Measurements from ENCODE around the gene BAMBI. TPM values are rescaled to one million over a fixed set of nuclear protein-coding genes. Genes with fewer than 3 reads are reported as not detected.
"Not testable (repeated sequence)": the region's sequence is repeated elsewhere in the genome, so short reads cannot be mapped to it uniquely, and the experiment has no call there.

The BAMBI gene
- 1 to 10 TPM; 1.6 to 8.1 (median 3.8) TPM for polyA plus RNA-seq (ENCODE audit: insufficient read length in 10 of 10)
- long read RNA-seq, donor 1, partial matches to known transcripts, result 0 of 3 reads
- long read RNA-seq, donor 1, other reads (novel, unspliced or antisense), result 0 of 3 reads
- long read RNA-seq, donor 2, transcript BAMBI-201 (3 exons, 1,877 nt), result major isoform, 5 of 5 reads
- long read RNA-seq, donor 2, partial matches to known transcripts, result 0 of 5 reads
- long read RNA-seq, donor 2, other reads (novel, unspliced or antisense), result 0 of 5 reads
- long read RNA-seq, donor 3, result 0 reads
- long read RNA-seq, donor 4, partial matches to known transcripts, result 0 of 1 reads
- long read RNA-seq, donor 4, other reads (novel, unspliced or antisense), result 0 of 1 reads
- long read RNA-seq, donor 5, transcript BAMBI-201 (3 exons, 1,877 nt), result major isoform, 6 of 6 reads
- long read RNA-seq, donor 5, partial matches to known transcripts, result 0 of 6 reads
- long read RNA-seq, donor 5, other reads (novel, unspliced or antisense), result 0 of 6 reads
- long read RNA-seq, donor 6, partial matches to known transcripts, result 0 of 1 reads
- long read RNA-seq, donor 6, other reads (novel, unspliced or antisense), result 0 of 1 reads
- long read RNA-seq, donor 7, result 0 reads
- long read RNA-seq, donor 8, result 0 reads
- long read RNA-seq, donor 9, result 0 reads

- DNase-seq, result peak; percentile 92 to 95 (median 94)
Measured at GRCh38 chr10:28676968-28677887, at the start of gene BAMBI. Gene BAMBI, plus strand, starts transcription at chr10:28677521. Its CDS starts 377 bp downstream, at chr10:28677898.

GRCh38 chr10:28628184-28628893 lies 49.0 kb upstream of the BAMBI start:
- peak; percentile 59 to 77 (median 70) for DNase-seq

GRCh38 chr10:28631896-28632583 lies 45.3 kb upstream of the BAMBI start:
- DNase-seq, result no peak

- no peak for DNase-seq
Measured at GRCh38 chr10:28632584-28632945, 44.8 kb upstream of the BAMBI start.

- DNase-seq, result no peak
Measured at GRCh38 chr10:28633750-28634149, 43.6 kb upstream of the BAMBI start.

GRCh38 chr10:28637346-28637745 lies 40.0 kb upstream of the BAMBI start:
- no peak for DNase-seq

- no peak for DNase-seq
Measured at GRCh38 chr10:28638392-28638791, 38.9 kb upstream of the BAMBI start.

- DNase-seq, result no peak
Measured at GRCh38 chr10:28640551-28640950, 36.8 kb upstream of the BAMBI start.

GRCh38 chr10:28644647-28645046 lies 32.7 kb upstream of the BAMBI start:
- no peak for DNase-seq

- DNase-seq, result no peak
Measured at GRCh38 chr10:28652106-28652505, 25.2 kb upstream of the BAMBI start.

- DNase-seq, result no peak
Measured at GRCh38 chr10:28652703-28653102, 24.6 kb upstream of the BAMBI start.

- DNase-seq, result not testable (repeated sequence)
Measured at GRCh38 chr10:28658824-28659223, 18.5 kb upstream of the BAMBI start.

- peak in 1 of 3 donors; percentile 54 for DNase-seq
Measured at GRCh38 chr10:28661035-28661434, 16.3 kb upstream of the BAMBI start.

GRCh38 chr10:28663576-28664368 lies 13.5 kb upstream of the BAMBI start:
- peak; percentile 78 to 88 (median 84) for DNase-seq

- no peak for DNase-seq
Measured at GRCh38 chr10:28664369-28664740, 13.0 kb upstream of the BAMBI start.

- no peak for DNase-seq
Measured at GRCh38 chr10:28666751-28667467, 10.4 kb upstream of the BAMBI start.

GRCh38 chr10:28668363-28669226 lies 8.7 kb upstream of the BAMBI start:
- DNase-seq, result peak in 2 of 3 donors; percentile 40 to 63

Measured in muscle of back (tissue), 13 donors.